MM.1S (cell line): ENCODE data around the gene RPL3.

Experiments
- EZH2 ChIP-seq: fragments of 300-600 bp; sonication (generic); optimal IDR thresholded peaks from 2 replicates; pipeline ENCODE3; 2017; ENCODE audit warnings: low read depth, mild to moderate bottlenecking, antibody characterized with exemption, low read length, mixed read lengths
- TF ChIP-seq, protein P1 (sequence below): fragments of 300-600 bp; sonication (generic); IDR thresholded peaks from 2 replicates; pipeline ENCODE4 v1.5.1; 2016; ENCODE audit warnings: antibody characterized with exemption, low read length, mixed read lengths

DNA sequence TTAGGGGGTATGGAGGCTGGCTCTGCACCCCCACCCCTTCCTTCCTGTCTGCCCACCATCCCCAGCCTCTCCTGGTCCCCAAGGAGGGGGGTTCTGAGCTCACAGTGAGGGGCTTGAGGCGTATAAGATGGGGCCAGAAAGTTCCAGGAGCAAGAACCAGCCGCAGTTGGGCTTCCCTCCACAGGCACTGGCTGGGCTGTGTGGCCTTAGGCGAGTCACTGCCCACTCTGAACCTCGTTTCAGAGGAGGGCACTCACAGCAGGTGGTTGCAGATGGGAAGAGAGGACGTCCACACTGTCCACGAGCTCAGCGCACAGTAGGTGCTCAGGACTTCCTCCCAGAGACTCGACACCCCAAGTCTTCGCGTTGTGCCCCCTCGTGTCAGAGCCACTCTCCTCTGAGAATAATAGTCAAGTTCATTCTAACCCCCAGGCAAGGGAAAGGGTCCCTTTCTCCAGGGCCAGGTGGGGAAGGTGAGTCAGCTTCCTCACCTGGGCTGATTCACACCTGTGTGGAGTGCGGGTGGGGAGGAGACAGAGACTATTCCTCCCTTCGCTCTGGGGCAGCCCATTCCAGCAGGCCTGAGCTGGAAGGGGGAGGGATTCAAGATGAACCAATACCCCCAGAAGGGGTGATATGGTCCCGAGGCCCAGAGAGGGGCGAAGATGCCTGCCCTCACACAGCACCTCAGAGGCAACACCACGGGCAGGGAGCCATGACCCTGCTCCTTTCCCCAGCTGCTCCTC, 29.3 kb downstream of the RPL3 start:
- TF ChIP-seq, protein P1, sequence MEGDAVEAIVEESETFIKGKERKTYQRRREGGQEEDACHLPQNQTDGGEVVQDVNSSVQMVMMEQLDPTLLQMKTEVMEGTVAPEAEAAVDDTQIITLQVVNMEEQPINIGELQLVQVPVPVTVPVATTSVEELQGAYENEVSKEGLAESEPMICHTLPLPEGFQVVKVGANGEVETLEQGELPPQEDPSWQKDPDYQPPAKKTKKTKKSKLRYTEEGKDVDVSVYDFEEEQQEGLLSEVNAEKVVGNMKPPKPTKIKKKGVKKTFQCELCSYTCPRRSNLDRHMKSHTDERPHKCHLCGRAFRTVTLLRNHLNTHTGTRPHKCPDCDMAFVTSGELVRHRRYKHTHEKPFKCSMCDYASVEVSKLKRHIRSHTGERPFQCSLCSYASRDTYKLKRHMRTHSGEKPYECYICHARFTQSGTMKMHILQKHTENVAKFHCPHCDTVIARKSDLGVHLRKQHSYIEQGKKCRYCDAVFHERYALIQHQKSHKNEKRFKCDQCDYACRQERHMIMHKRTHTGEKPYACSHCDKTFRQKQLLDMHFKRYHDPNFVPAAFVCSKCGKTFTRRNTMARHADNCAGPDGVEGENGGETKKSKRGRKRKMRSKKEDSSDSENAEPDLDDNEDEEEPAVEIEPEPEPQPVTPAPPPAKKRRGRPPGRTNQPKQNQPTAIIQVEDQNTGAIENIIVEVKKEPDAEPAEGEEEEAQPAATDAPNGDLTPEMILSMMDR: no peak
- TF ChIP-seq EZH2: no peak
